Measurements from ENCODE around the gene ADGRV1.
"Not testable (repeated sequence)": the region's sequence is repeated elsewhere in the genome, so short reads cannot be mapped to it uniquely, and the experiment has no call there.

The ADGRV1 gene

DNA sequence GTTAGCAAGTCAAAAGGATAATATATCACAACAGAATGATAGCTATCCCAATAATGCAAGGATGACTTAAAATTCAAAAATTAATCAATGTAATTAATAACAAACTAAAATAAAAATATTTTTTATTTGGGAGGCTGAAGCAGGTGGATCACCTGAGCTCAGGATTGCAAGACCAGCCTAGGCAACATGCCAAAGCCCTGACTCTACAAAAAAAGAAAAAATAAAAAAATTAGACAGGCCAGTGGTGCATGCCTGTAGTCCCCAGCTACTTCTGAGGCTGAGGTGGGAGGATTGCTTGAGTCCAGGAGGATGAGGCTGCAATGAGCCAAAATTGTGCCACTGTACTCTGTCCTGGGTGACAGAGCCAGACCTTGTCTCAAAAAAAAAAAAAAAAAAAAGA, 399.3 kb downstream of the ADGRV1 start:
- no peak for DNase-seq

DNA sequence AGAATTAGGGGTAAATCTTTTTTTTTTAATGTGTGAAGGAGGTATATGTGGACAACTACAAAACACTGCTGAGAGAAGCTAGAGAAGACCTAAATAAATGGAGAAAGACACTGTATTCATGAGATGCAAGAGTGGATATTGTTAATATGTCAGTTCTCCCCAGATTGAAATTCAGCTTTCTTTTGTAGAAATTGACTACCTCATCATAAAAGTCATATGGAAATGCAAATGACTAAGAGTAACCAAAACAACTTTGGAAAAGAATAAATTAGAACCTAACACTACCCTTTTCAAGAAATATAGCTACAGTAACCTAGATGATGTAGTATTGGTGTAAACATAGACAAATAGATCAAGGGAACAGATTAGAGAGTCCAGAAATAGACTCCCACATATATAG, 400.7 kb downstream of the ADGRV1 start:
- DNase-seq = no peak

DNA sequence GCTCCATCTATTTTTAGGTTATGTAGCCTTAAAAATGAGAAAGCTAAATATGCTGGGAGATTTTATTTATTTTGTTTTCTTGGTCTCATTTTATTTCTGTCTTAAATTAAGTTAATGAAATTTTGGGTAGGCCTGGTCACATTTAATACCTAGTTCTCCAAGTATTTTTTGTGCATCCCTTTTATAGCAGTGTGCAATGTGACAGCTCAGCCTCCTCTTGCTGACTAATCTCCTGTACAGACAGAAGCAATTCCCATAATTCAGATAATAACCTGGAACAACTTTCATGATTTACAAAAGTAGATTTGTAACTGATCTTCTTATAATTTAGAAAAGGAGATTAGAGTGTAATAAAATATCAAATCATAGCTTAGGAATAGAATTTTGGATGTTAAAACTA, 403.9 kb downstream of the ADGRV1 start:
- no peak for DNase-seq

DNA sequence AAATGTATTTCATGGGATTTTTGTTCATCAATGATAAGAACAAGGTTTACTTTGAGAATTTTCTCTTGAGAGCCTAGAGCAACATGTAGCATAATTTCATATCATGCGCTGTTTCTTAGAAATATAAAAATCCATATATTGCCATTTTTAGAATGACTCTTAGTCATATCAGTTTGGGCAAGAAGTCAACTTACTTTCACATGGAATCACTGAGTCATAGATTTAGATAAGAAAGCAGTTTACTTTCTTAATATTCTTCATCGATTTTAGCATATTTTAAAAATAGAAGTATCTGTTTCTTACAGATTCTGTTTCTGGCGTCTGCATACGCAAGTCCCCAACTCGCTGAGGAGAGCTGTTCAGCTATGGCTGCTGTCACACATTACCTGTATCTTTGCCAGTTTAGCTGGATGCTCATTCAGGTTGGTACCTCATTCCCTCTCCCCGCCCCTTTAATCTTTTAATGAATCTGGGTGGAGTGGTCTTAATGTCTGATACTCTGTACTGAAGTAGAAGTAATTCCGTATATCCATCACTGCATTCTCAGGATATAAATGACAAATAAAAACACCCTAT, 406.6 kb downstream of the ADGRV1 start:
- DNase-seq = no peak

DNA sequence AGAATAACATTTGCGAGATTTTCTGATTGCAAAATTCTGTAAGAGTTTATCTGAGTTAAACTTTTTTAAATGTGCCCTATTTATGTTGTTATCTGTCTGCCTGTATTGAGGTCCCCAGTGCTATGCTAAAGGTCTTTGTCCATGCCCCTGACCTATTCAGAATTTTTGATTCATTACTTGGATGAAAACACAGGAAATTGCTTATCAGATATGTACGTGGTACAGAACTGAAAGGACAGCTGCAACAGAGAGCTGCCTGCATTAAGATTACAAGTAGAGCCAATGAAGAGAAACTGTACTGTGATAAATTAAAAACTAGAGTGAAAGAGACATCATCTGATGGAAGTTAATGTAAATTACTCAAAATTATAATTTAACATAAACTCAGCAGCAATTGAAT, 408.8 kb downstream of the ADGRV1 start:
- DNase-seq = no peak

DNA sequence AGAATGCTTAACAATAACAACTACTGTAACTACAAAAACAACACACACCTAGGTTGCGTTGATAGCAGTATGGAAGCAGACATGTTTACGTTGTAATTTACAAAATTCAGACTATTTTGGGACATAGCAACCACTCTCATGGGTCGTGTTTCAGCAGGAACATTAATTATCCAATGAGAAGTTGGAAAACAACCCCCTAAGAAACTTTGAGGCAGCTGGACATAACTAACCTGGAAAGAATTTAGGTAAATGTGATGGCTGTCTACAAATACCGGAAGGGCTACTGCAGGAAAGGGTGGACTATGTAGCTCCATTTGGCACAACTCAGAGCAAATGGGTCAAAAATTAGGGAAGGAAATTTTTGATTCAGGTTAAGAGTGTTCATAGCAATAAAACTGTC, 409.3 kb downstream of the ADGRV1 start:
- no peak for DNase-seq

DNA sequence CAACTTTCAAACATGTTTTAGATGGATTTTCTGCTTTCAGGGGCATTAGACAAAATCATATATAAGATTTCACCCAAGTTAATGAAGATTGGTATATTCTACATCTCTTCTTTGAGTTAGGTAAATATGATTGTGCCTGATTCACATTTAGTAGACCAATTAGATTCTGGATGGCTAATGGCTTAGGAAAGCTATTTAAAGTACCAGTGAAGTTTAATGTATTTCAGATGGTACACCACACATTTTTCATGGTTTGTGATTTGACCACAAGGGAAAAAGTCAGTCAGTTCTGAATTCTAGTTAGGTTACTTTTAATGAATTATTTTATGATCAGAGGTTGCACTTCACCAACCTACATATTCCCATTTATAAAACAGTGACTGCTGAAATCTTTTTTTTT, 409.7 kb downstream of the ADGRV1 start:
- DNase-seq = no peak

DNA sequence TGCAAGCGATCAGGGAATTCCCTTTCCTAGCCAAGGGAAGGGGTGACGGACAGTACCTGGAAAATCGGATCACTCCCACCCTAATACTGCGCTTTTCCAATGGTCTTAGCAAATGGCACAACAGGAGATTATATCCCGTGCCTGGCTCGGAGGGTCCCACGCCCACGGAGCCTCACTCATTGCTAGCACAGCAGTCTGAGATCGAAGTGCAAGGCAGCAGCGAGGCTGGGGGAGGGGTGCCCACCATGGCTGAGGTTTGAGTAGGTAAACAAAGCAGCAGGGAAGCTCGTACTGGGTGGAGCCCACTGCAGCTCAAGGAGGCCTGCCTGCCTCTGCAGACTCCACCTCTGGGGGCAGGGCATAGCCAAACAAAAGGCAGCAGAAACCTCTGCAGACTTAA, 411.3 kb downstream of the ADGRV1 start:
- not testable (repeated sequence) for DNase-seq

DNA sequence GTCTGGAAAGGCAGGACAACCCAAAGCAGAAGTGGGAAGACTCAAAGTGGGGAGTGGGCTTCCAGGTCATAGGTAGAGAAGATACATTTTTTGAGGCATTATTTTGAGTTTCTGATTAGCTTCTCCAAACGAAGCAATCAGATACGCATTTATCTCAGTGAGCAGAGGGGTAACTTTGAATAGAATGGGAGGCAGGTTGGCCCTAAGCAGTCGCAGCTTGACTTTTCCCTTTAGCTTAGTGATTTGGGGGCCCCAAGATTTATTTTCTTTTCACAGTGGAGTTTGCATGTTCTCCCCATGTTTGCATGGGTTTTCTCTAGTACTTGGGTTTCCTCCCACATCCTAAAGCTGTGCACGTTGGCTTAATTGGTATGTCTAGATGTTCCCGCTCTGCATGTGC, 422.6 kb downstream of the ADGRV1 start:
- DNase-seq = no peak

DNA sequence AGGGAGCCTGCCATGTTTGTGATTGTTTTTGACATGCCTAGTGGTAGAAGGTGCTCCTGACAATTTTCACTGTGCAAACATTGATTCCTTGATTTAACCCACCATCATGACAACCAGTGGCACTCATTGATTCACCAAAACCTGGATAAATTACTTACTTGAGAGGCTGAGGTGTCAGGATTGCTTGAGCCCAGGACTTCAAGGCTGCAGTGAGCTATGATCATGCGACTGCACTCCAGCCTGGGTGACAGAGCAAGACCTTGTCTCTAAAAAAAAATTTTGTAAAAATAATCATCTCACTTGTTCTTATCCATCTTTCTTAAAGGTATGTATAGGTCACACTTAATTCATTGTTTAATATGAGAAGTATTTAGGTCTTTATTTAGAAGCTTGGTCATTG, 423.2 kb downstream of the ADGRV1 start:
- no peak for DNase-seq

DNA sequence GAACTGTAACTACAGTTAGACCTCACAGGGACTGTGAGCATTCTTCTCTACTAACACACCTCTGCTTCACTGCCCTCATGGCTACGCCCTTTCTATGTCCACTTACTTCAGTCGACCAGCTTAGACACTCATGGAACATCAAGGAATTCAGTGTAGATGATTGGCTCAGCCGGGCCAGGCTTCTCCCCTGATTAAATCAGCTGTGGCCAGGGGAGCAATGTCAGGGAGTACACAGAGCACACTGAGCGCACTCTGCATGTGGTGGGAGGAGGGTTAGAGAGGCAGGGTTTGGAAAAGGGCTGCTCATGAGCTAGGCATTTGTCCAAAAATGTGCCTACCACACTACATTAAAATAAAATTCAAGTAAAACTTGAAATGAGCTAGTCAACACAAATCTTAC, 424.0 kb downstream of the ADGRV1 start:
- no peak for DNase-seq

DNA sequence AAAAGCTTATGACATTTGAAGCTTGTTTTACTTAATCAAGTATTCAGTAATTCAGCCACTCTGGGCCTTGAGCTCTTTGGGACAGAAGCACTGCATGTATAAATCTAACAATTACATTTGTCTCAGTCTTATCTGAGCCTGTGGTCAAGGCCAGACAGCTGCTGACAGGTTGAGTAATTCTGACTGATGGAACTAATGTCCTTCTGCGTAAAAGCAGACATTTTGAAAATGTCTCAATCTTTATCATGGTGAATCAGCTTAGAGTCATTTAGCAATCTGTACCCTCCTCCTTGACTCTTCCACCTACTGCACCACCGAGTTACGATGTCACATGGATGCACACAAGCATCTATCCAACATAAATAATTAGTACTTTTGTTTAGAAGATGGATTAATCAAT, 424.6 kb downstream of the ADGRV1 start:
- no peak for DNase-seq

DNA sequence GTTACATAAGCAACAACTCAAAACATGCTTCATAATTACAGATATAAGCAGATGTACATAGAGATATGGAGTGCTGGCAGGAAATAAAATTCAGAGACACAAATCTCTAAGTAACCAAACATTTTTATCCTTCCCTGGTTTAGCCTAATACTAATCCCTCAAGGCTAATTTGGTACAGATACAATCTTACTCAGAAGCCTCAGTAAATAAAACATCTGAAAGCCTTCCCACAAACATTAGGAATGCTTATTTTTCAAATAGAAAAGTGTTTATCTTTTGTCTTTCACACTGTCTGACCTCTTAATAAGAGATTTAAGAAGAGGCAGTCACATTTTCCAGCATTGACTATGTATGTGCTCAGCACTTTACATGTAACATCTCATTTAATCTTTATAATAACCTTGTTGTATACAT, 425.1 kb downstream of the ADGRV1 start:
- DNase-seq = no peak

DNA sequence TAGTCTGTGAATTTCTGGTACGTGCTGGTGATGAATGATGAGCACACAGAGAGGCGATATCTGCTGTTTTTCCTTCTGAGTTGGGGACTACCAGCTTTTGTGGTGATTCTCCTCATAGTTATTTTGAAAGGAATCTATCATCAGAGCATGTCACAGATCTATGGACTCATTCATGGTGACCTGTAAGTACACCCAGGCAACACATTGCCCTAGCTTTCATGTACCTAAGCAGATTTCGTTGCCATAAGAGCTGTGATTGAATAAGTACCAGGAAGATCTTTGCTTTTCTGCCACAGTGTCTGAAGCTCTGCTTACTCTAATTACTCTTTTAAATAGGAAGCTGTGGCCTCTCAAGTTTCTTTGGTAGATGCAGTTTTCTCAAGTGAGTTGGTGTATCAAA, 426.7 kb downstream of the ADGRV1 start:
- DNase-seq = no peak

DNA sequence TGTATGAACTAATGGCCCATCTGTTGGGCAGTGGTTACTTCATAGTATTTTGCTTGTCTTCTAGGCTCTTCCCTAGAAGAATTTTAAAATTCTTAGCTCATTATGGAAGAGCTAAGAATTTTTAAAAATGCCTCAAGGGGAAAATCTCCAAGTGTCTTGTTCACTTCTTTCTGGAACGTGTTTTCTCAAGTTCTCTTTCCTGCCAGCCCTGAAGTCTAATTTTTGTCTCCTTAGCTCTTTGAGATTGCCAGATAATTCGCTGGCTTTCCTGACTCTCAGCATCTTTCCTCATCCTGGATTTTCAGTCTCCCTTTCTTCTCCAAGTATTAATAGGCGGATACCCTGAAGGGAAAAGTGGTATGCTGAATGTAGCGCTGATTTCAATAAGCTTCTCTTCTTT, 429.1 kb downstream of the ADGRV1 start:
- DNase-seq = no peak

DNA sequence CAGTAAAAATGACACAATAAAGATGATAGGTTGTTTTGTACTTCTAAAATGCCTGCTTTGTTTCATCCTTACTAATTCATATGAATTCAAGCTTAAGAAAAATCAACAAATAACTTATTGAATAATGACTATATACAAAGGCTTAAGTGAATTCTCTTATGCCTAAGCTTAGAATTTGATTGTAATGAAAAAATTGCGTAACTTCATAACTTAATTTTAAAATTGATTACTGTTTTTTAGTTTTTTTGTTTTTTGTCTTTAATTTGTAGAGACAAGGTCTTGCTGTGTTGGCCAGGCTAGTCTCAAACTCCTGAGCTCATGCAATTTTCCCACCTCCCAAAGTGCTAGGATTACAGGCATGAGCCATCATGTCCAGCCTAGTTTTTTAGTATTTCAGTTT, 432.6 kb downstream of the ADGRV1 start:
- DNase-seq = no peak

DNA sequence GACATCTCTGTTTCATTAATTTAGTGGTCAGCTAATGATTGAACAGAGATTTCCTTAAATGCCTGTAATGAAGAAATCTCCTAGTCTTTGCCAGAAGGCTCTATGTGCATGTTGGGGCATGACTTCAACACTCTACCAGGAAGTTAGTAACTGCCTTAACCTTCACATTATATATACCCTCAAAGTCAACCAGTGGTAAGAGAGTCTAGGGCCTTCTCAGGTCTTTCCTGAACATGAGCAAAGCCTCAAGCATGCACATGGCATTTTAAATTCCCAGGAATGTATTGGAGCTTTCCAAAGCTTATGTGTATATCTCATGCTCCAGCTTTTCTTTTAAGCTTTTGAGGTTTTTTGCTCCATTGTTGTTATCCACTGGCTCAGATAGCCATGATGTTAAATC, 436.2 kb downstream of the ADGRV1 start:
- no peak for DNase-seq

DNA sequence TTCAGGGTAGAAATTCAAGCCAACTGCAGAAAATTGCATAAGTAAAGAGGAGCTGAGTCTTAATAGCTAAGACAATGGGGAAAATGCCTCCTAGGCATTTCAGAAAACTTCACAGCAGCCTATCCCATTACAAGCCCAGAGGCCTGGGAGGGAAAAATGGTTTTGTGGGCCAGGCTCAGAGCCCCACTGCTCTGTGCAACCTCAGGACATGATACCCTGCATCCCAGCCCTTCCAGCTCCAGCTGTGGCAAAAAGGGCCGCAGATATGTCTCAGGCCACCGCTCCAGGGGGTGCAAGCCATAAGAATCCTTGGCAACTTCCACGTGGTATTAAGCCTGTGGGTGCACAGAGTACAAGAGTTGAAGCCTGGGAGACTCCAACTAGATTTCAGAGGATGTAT, 437.5 kb downstream of the ADGRV1 start:
- no peak for DNase-seq

DNA sequence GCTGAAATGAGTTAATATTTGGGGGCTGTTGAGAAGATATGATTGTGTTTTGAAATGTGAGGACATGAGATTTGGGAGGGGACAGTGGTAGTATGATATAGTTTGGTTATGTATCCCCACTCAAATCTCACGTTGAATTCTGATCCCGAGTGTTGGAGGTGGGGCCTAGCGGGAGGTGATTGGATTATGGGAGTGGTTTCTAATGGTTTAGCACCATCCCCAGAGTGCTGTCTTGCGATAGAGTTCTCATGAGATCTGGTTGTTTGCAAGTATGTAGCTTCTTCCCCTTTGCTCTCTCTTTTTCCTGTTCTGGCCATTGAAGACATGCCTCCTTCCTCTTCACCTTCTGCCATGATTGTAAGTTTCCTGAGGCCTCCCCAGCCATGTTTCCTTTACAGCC, 438.5 kb downstream of the ADGRV1 start:
- no peak for DNase-seq

DNA sequence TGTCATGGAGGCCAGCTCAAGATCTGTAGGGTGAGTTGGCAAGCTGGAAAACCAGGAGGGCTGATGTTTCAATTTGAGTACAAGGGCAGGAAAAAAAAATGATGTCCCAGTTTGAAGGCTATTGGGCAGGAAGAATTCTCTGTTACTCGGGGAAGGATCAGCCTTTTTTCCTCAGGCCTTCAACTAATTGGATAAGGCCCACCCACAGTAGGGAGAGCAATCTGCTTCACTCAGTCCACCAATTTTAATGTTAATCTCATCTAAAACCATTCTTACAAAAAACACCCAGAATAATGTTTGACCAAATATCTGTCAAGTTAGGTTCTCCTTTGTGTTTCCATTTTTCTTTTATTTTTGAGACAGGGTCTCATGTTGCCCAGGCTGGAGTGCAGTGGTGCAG, 442.1 kb downstream of the ADGRV1 start:
- DNase-seq = no peak

DNA sequence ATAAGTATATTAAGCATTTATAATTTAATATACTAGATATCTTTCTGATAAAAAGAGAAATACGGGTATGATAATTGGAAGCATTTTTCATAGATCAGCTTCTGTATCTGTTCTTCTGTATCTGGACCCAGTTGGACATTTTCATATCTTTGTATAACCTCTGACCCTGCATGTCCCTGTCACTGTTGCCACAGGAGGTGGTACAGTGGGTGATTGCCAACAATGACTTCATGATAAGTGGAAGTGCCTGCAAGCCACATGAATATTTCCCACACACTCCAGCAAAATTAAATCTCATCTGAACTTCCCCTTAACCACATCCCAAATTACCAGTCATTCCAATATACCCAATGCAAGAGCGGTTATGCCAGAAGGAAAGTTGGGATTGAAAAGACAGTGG, 448.1 kb downstream of the ADGRV1 start:
- no peak for DNase-seq

DNA sequence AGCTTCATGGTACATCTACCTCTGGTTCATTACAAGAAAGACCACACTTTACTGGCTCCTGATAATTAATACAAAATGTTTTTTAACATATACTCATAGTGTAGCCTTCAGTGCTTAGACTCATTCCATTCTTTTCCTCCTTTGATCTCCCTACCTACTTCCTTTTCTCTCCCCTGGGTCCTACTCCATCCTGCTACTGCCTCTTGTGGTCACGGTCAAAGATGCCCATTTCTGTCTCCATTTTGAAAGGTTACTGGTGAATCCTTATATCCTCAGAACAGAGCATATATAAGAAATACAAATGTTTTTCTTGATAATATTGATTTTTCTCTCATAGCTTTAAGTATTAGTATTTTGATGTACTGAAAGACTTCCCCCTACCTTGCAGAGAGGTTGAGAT, 448.7 kb downstream of the ADGRV1 start:
- DNase-seq = no peak

DNA sequence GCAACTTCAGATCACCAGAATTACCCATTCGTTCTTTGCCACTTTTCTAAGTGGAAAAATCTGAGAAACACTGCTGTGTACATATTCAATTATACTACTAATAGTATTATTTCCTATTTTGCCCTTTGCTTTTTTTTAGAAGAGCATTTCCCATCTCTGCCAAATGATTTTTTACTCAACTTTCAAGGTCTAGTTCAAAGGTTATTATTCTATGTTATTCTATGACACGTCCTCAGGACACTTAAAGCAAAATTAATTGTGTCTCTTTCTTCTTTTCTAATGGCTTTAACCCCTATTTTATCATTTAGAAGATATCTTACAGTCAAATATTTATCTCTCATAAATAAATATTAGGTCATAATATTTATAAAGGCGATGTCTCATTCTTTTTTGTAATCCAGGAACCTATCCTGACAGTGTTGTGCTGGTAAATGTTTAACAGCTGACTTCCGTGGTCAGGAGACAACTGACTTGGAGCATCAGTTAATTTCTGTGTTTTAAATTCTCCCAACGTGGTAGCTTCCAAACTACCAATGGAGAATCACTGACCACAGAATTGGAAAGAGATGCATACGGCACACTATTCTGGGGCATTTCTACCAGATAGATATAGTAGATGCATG, 449.3 kb downstream of the ADGRV1 start:
- no peak for DNase-seq

DNA sequence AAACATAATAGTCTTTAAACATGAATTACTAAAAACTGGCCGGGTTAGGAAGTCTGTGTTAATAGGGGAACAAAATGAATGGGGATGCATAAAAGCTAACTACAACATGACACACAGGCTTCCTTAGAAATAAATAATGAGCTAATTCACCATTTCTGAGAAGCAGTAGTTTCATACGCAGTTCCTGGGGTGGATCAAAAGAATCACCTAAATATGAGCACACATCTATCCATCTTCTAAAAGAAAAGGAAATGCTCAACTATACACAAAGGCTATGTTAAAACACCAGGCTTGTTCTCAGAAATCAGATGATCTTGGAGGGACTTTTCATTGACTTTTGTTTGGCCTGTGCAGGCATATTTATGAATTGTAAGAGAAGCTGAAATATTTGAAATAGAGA, 451.5 kb downstream of the ADGRV1 start:
- no peak for DNase-seq

DNA sequence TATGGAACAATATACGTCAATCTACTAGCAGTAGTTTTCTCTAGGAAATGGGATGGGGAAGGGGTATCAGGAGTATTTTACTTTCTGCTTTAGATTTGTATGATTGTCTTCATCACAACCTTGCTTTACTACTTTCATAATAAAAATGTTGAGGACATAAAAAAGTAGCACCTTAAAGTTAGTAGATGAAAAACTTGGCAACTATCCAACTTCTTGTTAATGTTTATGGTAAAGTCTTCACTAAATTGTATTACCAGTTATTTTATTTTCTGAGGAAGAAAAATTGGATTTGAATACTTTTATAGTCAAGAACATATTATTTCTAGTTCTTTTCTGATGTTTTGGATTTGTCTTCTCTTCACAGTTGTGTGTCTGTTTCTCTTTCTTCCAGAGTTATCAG, 452.4 kb downstream of the ADGRV1 start:
- no peak for DNase-seq

DNA sequence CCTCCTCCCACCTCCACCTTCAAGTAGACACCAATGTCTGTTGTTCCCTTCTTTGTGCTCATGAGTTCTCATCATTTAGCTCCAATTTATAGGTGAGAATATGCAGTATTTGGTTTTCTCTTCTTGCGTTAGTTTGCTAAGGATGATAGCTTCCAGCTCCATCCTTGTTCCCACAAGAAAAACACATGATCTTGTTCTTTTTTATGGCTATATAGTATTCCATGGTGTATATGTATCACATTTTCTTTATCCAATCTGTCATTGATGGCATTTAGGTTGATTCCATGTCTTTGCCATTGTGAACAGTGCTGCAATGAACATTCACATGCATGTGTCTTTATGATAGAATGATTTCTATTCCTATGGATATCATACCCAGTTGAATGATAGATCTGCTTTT, 454.3 kb downstream of the ADGRV1 start:
- not testable (repeated sequence) for DNase-seq

Measured in right forelimb (tissue), 1 donor.